ENCODE measurements around the gene CWH43.
"Not testable (repeated sequence)": the region's sequence is repeated elsewhere in the genome, so short reads cannot be mapped to it uniquely, and the experiment has no call there.

The CWH43 gene

GRCh38 chr4:49097505-49097904 is 111.4 kb downstream of the CWH43 start:
- not testable (repeated sequence) for DNase-seq

DNA sequence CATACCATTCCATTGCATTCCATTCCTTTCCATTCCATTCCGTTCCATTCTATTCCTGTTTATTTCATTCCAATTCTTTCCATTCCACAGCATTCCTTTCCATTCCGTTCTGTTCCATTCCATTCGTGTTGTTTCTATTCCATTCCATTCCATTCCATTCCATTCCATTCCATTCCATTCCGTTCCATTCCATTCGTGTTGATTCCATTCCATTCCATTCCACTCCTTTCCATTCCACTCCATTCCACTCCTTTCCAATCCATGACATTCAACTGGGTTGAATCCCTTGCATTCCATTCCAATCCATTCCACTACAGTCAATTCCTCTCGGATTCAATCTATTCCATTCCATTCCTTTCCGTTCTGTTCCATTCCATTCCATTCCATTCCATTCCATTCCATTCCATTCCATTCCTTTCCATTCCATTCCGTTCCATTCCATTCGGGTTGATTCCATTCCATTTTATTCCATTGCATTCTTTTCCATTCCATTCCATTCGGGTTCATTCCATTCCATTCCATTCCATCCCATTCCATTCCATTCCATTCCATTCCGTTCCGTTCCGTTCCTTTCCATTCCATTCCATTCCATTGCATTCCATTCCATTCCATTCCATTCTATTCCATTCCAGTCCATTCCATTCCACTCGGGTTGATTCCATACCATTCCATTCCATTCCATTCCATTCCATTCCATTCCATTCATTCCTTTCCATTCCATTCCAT is 112.1 kb downstream of the CWH43 start:
- DNase-seq: not testable (repeated sequence)

GRCh38 chr4:49099831-49100444 is 113.9 kb downstream of the CWH43 start:
- peak; percentile 26 for DNase-seq

GRCh38 chr4:49102344-49102898 is 116.3 kb downstream of the CWH43 start:
- DNase-seq: peak; percentile 10

DNA sequence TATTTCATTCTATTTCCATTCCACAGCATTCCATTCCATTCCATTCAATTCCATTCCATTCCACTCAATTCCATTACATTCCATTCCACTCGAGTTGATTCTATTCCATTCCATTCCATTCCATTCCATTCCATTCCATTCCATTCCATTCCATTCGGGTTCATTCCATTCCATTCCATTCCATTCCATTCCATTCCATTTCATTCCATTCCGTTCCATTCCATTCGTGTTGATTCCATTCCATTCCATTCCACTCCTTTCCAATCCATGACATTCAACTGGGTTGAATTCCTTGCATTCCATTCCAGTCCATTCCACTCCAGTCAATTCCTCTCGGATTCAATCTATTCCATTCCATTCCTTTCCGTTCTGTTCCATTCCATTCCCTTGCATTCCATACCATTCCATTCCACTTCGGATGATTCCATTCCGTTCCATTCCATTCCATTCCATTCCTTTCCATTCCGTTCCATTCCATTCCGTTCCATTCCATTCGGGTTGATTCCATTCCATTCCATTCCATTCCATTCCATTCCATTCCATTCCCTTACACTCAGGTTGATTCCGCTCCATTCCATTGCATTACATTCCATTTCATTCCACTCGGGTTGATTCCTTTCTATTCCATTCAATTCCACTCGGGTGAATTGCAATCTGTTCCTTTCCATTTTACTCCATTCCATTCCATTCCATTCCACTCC is 117.5 kb downstream of the CWH43 start:
- not testable (repeated sequence) for DNase-seq

GRCh38 chr4:49104231-49104930 is 118.3 kb downstream of the CWH43 start:
- DNase-seq: peak; percentile 14

DNA sequence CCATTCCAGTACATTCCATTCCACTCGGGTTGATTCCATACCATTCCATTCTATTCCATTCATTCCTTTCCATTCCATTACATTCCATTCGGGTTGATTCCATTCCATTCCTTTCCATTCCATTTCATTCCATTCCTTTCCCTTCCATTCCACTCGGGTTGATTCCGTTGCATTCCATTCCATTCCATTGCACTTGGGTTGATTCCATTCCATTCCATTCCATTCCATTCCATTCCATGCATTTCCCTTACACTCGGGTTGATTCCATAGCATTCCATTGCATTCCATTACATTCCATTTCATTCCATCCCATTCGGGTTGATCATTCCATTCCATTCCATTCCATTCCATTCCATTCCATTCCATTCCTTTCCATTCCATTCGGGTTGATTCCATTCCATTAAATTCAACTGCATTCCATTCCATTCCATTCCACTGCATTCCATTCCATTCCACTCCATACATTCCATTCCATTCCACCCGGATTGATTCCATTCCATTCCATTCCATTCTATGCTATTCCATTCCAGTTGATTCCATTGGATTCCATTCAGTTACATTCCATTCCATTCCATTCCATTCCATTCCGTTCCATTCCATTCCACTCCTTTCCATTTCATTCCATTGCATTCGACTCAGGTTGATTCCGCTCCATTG is 119.3 kb downstream of the CWH43 start:
- peak; percentile 6 for DNase-seq

- DNase-seq: peak; percentile 50
Observed at GRCh38 chr4:49107262-49107661, 121.2 kb downstream of the CWH43 start.

DNA sequence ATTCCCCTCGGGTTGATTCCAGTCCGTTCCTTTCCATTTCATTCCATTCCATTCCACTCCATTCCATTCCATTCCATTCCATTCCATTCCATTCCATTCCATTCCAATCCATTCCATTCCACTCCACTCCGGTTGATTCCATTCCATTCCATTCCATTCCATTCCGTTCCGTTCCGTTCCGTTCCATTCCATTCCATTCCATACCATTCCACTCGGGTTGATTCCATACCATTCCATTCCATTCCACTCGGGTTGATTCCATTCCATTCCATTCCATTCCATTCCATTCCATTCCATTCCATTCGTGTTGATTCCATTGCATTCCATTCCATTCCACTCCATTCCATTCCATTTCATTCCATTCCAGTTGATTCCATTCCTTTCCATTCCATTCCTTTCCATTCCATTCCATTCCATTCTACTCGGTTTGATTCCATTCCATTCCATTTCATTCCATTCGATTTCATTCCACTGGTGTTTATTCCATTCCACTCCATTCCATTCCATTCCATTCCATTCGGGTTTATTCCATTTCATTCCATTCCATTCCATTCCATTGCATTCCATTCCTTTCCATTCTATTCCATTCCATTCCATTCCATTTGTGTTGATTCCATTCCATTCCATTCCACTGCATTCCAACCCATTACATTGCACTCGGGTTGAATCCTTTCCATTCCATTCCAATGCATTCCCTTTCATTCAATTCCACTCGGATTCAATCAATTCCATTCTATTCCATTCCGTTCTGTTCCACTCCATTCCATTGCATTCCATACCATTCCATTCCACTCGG is 122.3 kb downstream of the CWH43 start:
- DNase-seq: not testable (repeated sequence)

- DNase-seq: not testable (repeated sequence)
Observed at GRCh38 chr4:49109567-49110166, 123.6 kb downstream of the CWH43 start.

DNA sequence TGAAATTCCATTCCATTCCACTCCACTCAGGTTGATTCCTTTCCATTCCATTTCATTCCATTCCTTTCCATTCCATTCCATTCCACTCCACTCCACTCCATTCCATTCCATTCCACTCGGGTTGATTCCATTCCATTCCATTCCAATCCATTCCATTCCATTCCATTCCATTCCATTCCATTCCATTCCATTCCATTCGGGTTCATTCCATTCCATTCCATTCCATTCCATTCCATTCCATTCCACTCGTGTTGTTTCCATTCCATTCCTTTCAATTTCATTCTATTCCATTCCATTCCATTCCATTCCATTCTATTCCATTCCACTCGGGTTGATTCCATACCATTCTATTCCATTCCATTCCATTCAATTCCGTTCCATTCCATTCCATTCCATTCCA is 124.5 kb downstream of the CWH43 start:
- not testable (repeated sequence) for DNase-seq

All from fibroblast of skin of abdomen (primary cell).